ENCODE measurements around the gene RBBP4.
"Not testable (repeated sequence)": the region's sequence is repeated elsewhere in the genome, so short reads cannot be mapped to it uniquely, and the experiment has no call there.

The RBBP4 gene

DNA sequence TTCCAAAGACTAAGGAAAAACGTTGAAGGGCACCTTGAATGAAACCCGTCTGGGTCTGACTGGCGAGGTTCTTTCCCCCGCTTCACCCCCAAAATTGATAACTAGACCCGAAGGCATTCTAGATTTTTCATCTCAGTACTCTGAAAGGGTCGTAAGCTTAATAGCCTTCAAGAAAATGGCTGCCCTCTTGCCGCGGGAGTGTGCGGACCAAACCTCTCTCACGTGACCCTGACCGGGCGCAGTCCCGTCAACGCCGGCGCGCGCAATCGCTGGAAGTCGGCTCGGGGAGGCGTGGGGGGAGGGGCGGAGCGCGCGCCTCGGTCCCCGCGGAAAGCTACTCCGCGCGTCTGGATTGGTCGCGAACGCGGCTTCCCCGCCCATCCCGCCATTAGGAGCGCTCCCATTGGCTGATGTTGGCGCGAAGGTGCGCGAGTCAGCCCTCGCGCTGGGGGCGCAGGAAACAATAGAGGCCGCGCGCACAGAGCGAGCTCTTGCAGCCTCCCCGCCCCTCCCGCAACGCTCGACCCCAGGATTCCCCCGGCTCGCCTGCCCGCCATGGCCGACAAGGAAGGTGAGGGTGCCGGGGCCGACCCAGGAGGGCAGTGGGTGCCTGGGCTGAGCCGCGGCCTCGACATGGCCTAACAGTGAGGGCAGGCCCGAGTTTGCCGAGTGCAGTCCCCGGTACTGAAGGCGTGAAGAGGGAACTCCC lies at the start of gene RBBP4:
Gene RBBP4 (plus strand): TSS at position 457 of the 709 bp plus-strand sequence. CDS start 99 bp downstream, at position 556.
- DNase-seq, result peak; percentile 98

DNA sequence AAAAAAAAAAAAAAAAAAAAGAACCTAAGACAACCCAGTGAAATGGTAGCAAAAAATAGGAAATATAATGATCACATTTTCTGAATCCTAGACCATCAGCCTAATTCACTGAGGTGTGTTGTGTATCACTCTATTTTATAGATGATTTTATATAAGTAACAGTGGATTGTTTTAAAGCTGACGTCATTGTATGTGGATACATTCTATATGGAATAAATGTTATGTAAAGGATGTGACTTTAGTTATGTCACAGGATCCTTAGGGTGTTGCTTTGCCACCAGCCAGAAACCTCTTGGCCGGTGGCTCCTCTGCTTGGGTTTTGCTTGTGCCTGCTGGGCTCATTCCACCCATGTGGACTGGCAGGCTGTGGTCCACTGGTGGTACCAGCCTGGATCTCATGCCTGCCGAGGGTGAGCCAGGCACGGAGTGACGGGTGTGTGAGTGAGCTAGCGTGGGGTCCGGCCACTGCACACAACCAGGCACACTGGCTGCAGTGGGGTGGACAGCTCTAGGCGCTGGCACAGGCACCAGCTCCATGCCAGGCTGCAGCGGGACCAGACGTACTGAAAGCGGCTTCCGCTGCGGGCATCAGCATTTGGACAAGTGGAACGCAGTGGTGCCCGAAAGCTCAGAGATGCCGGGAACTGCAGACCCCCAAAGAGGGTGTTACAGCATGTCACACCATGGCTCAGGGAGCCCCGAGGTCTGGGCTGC lies 45.1 kb upstream of the RBBP4 start:
- DNase-seq, result no peak

DNA sequence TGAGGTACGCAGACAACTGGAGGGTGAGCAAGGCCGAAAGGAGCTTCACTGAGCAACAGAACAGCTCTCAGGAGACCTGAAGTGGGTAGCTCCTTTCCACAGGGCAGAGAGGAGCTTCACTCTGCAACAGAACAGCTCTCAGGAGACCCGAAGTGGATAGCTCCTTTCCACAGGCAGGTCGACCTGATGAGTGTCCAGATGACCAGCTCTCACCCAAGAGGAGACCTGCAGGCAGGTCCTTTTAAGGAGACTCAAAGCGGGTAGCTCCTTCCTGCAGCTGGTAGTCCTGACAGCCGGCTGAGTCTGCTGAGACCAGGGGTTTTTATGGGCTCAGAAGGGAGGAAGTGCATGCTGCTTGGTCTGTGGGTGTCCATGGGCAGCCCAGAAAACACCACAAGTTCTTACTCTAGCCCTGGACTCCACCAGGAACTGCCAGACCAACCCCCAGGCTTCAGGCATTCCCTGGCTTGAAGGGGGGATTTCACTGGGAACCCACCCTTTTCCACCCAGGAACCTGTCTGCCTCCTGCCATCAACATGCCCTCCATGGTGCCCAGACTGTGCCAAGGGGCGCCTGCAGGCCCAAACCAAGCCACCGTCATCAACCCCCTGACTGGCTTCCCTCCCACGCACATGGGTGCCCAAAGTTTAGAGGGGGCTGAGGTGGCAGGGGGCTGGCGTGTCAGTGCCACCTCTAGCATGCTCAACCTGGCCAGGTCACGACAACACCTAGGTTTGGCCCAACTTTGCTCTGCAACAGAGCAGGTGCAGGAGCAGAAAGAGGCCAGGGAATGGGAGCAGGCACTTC lies 44.2 kb upstream of the RBBP4 start:
- no peak for DNase-seq

DNA sequence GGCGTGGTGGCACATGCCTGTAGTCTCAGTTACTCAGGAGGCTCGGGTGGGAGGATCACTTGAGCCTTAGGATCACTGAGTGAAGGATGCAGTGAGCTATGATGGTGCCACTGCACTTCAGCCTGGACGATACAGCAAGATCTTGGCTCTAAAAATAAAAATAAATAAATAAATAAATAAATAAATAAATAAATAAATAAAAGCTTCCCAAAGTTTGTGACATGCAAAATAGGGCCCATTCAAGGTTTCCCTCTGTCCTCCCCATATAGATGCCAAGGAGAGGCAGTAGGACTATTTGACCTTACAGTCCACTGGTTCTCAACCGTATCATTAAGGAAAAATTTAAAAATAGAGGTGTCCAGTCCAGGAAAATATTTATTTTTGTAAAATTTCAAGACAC lies 41.8 kb upstream of the RBBP4 start:
- DNase-seq, result no peak

DNA sequence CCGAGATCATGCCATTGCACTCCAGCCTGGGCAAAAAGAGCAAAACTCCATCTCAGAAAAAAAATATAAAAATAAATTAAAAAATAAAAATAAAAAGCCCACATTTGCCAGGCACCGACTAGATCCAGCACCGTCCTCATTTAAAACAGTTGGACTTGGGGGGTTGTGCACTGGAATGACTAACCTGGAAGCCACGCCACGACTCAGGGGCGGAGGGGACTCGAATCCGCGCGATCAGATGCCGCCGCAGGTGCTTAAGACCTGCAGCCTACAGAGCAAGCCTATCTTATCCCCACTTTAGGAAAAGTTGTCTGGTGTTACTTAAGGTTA lies 39.2 kb upstream of the RBBP4 start:
- DNase-seq, result no peak

DNA sequence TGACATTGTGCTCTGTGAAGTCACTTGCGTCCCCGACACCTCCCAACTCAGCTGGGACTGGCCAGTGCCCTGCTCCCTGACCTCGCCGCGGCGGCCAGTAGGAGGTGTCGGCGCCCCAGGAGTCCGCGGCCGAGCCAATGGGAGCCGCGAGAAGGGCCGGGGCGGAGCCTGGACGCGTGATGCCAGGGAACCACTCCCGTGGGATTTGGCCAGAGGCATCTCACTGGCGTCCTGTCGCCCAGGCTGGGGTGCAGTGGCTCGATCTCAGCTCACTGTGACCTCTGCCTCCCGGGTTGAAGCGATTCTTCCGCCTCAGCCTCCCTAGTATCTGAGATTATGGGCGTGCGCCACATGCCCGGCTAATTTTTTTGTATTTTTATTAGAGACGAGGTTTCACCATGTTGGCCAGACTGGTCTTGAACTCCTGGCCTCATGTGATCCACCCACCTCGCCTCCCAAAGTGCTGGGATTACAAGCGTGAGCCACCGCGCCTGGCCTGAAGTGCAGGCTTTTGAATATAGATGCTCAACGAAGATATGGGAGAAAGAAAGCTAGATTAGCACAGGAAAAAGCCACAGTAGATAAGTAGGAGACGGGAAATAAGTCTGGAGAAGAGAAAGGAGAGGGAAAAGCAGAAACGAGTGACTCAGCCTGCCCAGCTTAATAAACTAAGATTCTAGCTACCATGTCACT lies 38.7 kb upstream of the RBBP4 start:
- DNase-seq, result peak; percentile 89

DNA sequence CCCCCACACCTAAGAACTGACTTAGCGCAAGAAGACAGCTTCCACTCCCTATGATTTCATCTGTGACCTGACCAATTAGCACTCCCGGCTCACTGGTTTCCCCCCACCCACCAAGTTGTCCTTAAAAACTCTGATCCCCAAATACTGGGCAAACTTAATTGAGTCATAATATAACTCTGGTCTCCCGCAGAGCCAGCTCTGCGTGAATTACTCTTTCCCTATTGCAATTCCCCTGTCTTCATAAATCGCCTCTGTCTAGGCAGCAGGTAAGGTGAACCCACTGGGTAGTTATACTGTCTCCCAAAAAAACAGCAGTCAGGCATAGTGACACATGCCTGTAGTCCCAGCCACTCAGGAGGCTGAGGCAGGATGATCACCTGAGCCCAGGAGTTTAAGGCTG lies 37.5 kb upstream of the RBBP4 start:
- DNase-seq, result no peak

DNA sequence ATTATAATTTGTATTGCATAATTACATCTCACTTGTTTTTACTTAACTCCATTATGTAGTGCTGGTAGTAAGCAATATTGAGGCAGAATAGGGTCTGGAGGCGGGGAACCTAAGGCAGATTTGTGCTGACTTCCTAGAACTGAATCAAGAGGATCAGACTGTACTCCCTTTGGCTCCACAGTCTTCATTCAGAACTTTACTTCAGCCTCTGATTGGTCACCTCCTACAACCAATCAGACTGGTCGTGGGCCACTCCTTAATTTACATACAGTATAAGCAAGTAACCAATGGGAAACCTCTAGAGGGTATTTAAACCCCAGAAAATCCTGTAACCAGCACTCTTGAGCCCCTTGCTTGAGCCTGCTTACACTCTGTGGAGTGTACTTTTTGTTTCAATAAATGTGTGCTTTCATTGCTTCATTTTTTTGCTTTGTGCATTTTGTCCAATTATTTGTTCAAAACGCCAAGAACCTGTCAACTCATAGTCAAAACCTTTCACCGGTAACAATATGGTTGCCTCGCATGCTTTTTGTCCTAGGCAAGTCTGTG lies 32.3 kb upstream of the RBBP4 start:
- no peak for DNase-seq

DNA sequence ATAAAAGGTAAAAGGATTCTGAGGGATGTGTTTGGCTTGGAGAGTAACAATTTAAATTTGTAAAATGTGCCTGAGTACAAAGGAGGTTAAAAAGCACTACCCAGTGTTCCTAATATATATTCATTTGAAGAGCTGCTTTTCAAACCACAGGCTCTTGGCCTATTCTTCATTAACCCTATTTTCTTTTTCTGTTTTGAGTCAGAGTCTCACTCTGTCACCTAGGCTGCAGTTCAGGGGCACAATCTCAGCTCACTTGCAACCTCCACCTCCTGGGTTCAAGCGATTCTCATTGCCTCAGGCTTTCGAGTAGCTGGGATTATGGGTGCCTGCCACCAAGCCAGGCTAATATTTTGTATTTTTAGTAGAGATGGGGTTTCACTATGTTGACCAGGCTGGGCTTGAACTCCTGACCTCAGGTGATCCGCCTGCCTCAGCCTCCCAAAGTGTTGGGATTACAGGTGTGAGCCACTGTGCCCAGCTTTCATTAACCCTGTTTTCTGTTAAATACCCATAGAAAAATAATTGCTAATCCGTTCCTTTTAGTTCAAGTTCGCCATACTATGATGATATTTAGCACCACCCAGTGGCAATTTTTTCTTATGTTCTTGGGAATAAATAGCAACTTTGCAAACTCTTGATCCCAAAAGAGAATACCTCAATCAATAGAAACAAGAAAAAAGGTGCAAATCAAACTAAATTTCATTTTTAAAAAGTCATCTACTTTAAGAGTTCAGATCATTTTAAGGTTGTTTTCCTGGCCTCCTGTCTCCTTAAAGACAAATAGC lies 31.1 kb upstream of the RBBP4 start:
- no peak for DNase-seq

DNA sequence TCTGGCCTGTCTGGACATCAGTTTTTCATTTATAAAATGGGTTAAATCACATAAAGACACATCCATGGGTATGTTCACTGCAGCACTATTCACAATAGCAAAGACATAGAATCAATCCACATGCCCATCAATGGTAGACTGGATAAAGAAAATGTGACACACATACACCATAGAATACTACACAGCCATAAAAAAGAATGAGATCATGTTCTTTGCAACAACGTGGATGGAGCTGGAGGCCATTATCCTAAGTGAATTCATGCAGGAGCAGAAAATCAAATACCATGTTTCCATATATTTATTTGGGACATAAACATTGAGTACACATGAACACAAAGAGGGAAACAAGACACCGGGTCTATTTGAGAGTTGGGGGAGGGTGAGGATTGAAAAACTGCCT lies 28.8 kb upstream of the RBBP4 start:
- no peak for DNase-seq

DNA sequence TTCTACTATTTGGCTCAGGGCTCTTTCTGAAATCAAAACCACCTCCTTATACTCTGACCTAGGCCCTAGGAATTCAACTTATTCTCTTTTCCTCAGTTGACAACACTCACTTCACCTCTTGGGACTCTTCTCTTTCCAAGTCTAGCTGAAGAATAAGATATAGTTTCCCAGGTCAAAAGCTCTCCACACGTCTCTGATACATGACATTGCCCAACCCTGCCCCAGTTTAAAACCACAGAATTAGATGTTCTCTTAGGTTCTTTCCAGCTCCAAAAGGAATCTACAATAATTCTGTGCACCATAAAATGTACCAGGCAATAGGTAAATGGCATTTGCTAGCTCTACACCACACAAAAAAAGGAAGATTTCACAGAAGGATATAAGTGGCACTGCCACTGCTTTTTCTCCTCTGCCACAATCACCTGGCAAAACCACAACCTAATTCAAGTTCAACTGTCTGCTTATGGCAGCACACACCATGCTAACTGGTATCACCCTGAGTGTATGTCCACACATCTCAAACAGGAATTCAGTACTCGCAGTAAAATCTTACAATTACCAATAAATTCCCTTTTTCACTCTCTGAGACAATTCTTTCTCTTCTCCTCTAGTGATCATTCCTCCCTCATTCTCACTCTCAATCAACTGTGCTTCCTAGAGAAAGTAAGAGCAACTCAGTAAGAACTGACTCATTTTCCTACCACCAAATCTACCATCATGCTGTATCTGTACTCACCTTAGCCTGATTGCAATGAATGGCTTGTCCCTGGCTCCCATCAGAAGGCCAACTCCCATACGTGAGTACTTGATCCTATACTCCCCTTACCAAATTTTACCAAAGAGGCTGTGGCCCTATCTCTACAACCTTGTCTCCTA lies 28.0 kb upstream of the RBBP4 start:
- no peak for DNase-seq

DNA sequence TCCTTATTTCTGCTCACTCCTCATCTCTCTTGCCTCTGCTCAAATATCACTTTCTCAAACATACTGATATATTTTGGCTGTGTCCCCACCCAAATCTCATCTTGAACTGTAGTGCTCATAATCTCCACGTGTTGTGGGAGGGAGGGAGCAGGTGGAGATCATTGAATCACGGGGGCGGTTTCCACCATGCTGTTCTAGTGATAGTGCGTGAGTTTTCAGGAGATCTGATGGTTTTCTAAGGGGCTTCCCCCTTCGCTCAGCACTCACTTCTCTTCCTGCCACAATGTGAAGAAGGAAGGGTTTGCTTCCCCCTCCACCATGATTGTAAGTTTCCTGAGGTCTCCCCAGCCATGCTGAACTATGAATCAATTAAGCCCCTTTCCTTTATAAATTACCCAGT lies 27.2 kb upstream of the RBBP4 start:
- DNase-seq, result no peak

DNA sequence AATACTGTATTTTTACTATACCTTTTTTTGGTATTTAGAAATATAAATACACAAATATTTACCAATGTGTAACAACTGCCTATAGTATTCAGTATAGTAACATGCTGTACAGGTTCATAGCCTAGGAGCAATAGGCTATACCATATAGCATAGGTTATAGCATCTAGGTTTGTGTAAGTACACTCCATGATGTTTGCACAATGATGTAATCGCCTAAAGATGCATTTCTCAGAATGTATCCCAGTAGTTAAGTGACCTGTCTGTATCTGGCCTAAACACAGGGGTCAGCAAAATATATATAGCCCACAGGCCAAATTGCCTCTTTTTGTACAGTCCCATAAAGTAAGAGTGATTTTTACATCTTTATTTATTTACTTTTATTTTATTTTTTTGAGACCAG lies 24.8 kb upstream of the RBBP4 start:
- no peak for DNase-seq

DNA sequence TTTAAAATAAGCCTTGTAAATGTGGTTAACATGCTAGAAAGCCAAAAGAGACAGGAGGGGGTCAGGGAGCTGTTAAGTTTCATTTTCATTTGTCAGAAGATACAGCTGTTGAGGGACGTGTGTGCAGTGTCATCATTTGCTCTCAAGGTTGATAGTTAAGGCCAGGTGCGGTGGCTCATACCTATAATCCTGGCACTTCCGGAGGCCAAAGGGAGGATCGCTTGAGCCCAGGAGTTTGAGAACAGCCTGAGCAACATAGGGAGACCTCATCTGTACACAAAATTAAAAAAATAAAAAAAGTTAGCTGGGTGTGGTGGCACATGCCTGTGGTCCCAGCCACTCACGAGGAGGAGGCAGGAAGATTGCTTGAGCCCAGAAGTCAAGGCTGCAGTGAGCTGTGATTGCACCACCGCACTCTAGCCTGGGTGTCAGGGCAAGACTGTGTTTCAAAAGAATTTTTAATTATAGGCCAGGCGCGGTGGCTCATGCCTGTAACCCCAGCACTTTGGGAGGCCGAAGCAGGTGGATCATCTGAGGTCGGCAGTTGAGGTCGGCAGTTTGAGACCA lies 23.3 kb upstream of the RBBP4 start:
- DNase-seq, result no peak

DNA sequence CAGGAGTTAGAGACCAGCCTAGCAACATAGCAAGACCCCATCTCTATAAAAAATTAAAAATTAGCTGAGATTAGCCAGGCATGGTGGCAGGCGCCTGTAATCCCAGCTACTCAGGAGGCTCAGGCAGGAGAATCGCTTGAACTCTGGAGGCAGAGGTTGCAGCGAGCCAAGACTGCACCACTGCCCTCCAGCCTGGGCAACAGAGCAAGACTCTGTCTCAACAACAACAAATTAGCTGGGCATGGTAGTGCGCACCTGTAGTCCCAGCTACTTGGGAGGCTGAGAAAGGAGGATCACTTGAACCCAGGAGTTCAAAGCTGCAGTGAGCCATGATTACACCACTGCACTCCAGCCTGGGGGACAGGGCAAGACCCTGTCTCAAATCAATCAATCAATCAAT lies 20.8 kb upstream of the RBBP4 start:
- DNase-seq, result not testable (repeated sequence)

DNA sequence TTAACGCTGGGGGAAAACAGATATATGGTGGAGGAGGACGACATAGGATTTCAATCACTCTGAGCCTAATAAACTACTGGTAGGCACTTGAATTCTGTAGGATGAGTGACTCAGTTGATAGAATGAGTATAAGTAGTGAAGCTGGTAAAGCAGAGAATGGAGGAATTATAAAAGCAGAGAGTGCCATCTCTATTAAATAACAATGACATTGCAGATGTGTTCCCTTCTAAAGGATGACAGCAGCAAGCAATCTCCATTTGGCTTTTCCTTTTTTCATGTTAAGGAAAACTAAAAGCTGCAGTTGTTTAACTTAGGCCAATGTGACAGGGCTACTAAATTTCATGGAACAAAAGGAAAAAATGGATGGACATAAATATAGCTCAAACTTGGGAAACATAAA lies 18.2 kb upstream of the RBBP4 start:
- DNase-seq, result no peak

DNA sequence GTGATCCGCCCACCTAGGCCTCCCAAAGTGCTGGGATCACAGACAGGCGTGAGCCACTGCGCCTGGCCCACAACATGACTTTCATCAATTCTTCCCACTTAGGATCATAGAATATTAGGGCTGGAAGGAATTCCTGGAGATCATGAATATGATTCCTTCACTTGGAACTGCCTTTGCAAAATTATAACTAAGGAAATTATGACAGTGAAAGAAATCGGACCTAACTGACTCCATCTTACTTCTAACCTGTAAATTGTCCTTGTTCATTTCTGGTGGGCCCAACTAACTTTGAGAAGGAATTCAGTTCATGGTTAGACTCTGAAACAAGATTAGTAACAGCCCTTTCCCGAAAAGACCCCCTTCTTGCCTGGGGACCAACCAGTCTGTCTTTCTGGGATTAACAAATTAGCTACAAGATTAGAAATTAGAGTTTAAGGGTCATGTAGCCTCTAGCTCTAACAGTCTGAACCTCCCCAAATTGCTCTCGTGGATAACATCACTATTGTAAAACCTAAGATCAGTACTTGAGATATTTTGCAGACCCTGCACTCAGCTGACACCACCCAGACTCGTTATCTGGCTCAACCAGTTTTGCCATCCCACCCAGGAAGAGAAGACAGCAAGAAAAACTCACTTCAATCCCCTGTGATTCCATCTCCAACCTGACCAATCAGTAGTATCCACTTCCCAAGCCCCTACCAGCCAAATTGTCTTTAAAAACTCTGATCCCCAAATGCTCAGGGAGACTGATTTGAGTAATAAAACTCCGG lies 15.3 kb upstream of the RBBP4 start:
- no peak for DNase-seq

DNA sequence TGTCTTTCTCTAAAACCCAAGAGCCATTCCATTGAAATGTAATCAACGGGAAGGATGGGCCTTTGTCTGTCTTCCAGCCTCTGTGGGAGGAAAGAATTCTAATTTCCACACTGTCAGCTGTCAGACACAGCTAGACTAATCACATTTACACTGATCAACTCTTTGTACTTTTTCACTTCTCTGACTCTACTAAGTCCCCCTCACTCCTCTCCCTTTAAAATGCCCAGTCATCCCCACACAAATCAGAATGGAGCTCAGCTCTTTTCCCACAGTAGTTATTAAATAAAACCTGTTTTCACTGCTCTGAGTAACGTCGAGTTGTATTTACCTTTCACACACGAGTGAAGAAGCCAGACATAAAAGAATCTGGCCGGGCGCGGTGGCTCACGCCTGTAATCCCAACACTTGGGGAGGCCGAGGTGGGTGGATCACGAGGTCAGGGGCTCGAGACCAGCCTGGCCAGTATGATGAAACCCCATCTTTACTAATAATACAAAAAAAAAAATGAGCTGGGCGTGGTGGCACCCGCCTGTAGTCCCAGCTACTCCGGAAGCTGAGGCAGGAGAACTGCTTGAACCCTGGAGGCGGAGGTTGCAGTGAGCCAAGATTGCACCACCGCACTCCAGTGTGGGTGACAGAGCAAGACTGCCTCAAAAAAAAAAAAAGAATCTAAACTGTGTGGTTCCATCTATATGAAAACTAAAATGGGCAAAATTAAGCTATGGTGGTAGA lies 13.9 kb upstream of the RBBP4 start:
- no peak for DNase-seq

DNA sequence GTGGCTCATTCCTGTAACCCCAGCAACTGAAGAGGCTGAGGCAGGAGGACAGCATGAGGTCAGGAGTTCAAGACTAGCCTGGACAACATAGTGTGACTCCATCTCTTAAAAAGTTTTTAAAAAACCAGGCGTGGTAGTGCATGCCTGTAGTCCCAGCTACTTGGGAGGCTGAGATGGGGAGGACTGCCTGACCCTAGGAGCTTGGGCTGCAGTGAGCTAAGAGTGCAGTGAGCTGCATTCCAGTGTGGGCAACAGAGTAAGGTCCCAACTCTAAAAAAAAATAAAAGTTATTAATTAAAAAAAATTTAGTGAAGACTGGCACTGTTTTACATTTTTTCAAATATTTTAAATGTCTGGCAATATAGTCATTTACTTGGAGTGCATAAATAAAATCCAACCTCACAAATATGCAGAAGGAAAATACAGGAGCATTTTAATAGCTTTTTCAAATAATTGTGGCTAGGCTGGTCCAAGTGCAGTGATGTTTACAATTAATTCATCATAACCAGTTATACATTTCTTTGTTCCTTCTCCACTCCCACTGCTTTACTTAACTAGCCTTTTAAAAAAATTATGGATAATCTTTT lies 11.4 kb upstream of the RBBP4 start:
- DNase-seq, result no peak
